Vagina (tissue), 2 donors: ENCODE results near the gene SEC23IP.
"Not testable (repeated sequence)": the region's sequence is repeated elsewhere in the genome, so short reads cannot be mapped to it uniquely, and the experiment has no call there.

Experiments used
- CTCF ChIP-seq, 3 experiments: fragments of 450-650 bp in 2 of 3; fragments of 200-600 bp in 1 of 3; sonication (generic) in 1 of 3; IDR thresholded peaks; one replicate each; pipeline ENCODE4 v1.5.1; 2017 to 2019; ENCODE audit warnings: antibody characterized with exemption in 3 of 3, mild to moderate bottlenecking in 2 of 3, moderate library complexity in 2 of 3
- POLR2A ChIP-seq, 2 donors: fragments of 450-650 bp; IDR thresholded peaks; one replicate each; pipeline ENCODE4 v1.6.1; 2017; ENCODE audit warnings: antibody characterized with exemption in 2 of 2, mild to moderate bottlenecking in 2 of 2, moderate library complexity in 2 of 2
- POLR2AphosphoS5 ChIP-seq, 2 donors: sonication (generic); formaldehyde crosslinking; IDR thresholded peaks; one replicate each; pipeline ENCODE4 v1.9.0; 2017; ENCODE audit warnings: antibody characterized with exemption in 2 of 2, mild to moderate bottlenecking in 2 of 2, low read depth in 1 of 2; ENCODE audit not compliant: insufficient read depth in 1 of 2

- TF ChIP-seq POLR2A (IDR thresholded peaks at IDR 0.05); CTCF (IDR thresholded peaks at IDR 0.05); POLR2AphosphoS5 (IDR thresholded peaks at IDR 0.05; ENCODE audit: insufficient read depth in 1 of 2, low read depth in 1 of 2): not testable (repeated sequence)
These were observed 3.8 kb upstream of the SEC23IP start for GRCh38 chr10:119888715-119889114.
